ENCODE data around the gene PLEKHG3. TPM values are rescaled to one million over a fixed set of nuclear protein-coding genes. Genes with fewer than 3 reads are reported as not detected.

Gene PLEKHG3
- total and polyA plus RNA-seq, 2 of the 4 experiments (the other 2 are of a cell fraction) = 8.2 to 8.4 TPM

DNA sequence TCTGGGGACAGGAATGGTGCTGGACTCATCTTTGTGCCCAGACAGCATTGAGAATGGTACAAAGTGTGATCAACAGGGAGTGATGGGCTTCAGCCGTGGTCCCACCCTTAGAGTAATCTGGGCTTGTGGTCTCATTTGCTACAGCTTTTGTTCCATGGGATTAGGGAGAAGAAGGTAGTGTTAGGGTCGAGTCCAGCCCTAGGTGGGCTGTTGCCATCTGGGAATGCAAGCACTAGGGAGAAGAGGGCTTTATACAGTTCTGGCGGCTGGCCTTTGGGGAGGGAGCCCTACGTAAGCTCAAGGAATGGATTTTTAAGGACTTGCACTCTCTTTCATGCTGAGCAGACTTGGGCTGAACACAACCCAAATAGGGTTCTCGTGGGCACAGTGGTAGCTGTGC, 4.9 kb downstream of the PLEKHG3 start:
- H2BK5ac ChIP-seq (ENCODE audit: low read depth, low read length, poor library complexity, severe bottlenecking) = no peak overlapping the region
- TF ChIP-seq MAZ (IDR thresholded peaks at IDR 0.05; ENCODE audit: borderline replicate concordance, low read depth, low read length) = no peak
- TF ChIP-seq RAD21 (IDR thresholded peaks at IDR 0.05; ENCODE audit: low read length) = no peak
- no peak for TF ChIP-seq RCOR1 (IDR thresholded peaks at IDR 0.05; ENCODE audit: insufficient replicate concordance, low read length)
- no peak for TF ChIP-seq FOS (IDR thresholded peaks at IDR 0.05; ENCODE audit: low read depth, low read length)
- no peak for TF ChIP-seq BHLHE40 (IDR thresholded peaks at IDR 0.05; ENCODE audit: low read depth, low read length)
- TF ChIP-seq MXI1 (IDR thresholded peaks at IDR 0.05; ENCODE audit: borderline replicate concordance, low read depth, low read length) = no peak
- TF ChIP-seq, protein P1, sequence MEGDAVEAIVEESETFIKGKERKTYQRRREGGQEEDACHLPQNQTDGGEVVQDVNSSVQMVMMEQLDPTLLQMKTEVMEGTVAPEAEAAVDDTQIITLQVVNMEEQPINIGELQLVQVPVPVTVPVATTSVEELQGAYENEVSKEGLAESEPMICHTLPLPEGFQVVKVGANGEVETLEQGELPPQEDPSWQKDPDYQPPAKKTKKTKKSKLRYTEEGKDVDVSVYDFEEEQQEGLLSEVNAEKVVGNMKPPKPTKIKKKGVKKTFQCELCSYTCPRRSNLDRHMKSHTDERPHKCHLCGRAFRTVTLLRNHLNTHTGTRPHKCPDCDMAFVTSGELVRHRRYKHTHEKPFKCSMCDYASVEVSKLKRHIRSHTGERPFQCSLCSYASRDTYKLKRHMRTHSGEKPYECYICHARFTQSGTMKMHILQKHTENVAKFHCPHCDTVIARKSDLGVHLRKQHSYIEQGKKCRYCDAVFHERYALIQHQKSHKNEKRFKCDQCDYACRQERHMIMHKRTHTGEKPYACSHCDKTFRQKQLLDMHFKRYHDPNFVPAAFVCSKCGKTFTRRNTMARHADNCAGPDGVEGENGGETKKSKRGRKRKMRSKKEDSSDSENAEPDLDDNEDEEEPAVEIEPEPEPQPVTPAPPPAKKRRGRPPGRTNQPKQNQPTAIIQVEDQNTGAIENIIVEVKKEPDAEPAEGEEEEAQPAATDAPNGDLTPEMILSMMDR (conservative IDR thresholded peaks at IDR 0.05; ENCODE audit: low read depth, low read length) = no peak
- TF ChIP-seq, protein P2, sequence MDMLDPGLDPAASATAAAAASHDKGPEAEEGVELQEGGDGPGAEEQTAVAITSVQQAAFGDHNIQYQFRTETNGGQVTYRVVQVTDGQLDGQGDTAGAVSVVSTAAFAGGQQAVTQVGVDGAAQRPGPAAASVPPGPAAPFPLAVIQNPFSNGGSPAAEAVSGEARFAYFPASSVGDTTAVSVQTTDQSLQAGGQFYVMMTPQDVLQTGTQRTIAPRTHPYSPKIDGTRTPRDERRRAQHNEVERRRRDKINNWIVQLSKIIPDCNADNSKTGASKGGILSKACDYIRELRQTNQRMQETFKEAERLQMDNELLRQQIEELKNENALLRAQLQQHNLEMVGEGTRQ (IDR thresholded peaks at IDR 0.05; ENCODE audit: low read depth, low read length) = no peak
- no peak for TF ChIP-seq NFE2L2 (IDR thresholded peaks at IDR 0.05; ENCODE audit: low read depth, low read length)
- no peak for TF ChIP-seq CHD1 (IDR thresholded peaks at IDR 0.05; ENCODE audit: low read depth, low read length)
- no peak for TF ChIP-seq SMC3 (IDR thresholded peaks at IDR 0.05; ENCODE audit: low read depth, low read length)
- TF ChIP-seq RFX5 (IDR thresholded peaks at IDR 0.05; ENCODE audit: low read depth, low read length) = no peak
- TF ChIP-seq POLR2A (IDR thresholded peaks at IDR 0.05; ENCODE audit: low read depth, low read length) = no peak
- no peak for TF ChIP-seq CEBPB (IDR thresholded peaks at IDR 0.05; ENCODE audit: low read depth, low read length)
- TF ChIP-seq MAFK (IDR thresholded peaks at IDR 0.05; ENCODE audit: low read depth, low read length) = no peak
- no peaks in the 10 kb centered on the region; the same call in 1 of the 2 replicates for H3K27me3 ChIP-seq (ENCODE audit: control insufficient read depth, insufficient read depth, low read length)
- H3K14ac ChIP-seq (replicated peaks; ENCODE audit: low read depth, low read length) = no peak overlapping the region
- WGBS, 2 experiments (ENCODE audit: extremely low coverage in 2 of 2, insufficient read length in 1 of 2) = 87% methylated on average over 3 of the region's 5 CpGs; no CpG with 5 or more reads in 1 of the 2 experiments
- intact Hi-C loops (cut with micrococcal nuclease) = no loop called here
- H2BK20ac ChIP-seq (ENCODE audit: low read depth, low read length) = no peak overlapping the region; the same call in 1 of the 2 replicates
- no peak overlapping the region for H3K9ac ChIP-seq (ENCODE audit: low read depth, low read length)
- no peak overlapping the region for H3K23ac ChIP-seq (ENCODE audit: low read depth, low read length)
- peaks cover 2% of the 10 kb centered on the region for H3K9me3 ChIP-seq (ENCODE audit: control insufficient read depth, insufficient read depth, low read length)
- no peak overlapping the region for H4K91ac ChIP-seq (ENCODE audit: insufficient read depth, low read depth, low read length)
- no peak overlapping the region for H4K8ac ChIP-seq (ENCODE audit: low read depth in 2 of 2, low read length in 2 of 2)
- H2BK120ac ChIP-seq (ENCODE audit: low read depth, low read length) = no peak overlapping the region
- no peak overlapping the region for H3K18ac ChIP-seq (ENCODE audit: low read depth, low read length)
- POLR2A ChIA-PET (ENCODE audit: unreplicated experiment) = no interaction called here
- dilution Hi-C loops (cut with HindIII; ENCODE audit: low sequenced_read_pairs, unreplicated experiment) = no loop called here
- no peak overlapping the region for H3K4ac ChIP-seq (ENCODE audit: low read depth, low read length)
- peaks cover 9 to 45% of the 10 kb centered on the region in 2 experiments for H3K79me1 ChIP-seq (ENCODE audit: low read depth in 1 of 2, low read length in 2 of 2)
- no peak overlapping the region for H3K4me3 ChIP-seq (ENCODE audit: insufficient read depth, low read depth, low read length)
- no TSS peak for BruUV-seq (replicated peaks)
- H3K36me3 ChIP-seq (ENCODE audit: control insufficient read depth, insufficient read depth, low read length) = no peaks in the 10 kb centered on the region
- H3K9me1 ChIP-seq (ENCODE audit: insufficient read depth, low read length) = peaks cover 11% of the 10 kb centered on the region
- no peak overlapping the region for H3K4me2 ChIP-seq (ENCODE audit: low read depth, low read length)
- DNase-seq (no peak), ATAC-seq (ENCODE audit: low read depth) (no peak)
- H2BK15ac ChIP-seq (ENCODE audit: low read depth, low read length) = no peak overlapping the region
- no peak overlapping the region for H2AK9ac ChIP-seq (replicated peaks; ENCODE audit: low read depth, low read length, poor library complexity)
- H4K20me1 ChIP-seq (ENCODE audit: insufficient read depth, low read length) = peaks cover 26% of the 10 kb centered on the region
- H3K27ac ChIP-seq (ENCODE audit: insufficient read depth, low read length) = no peak overlapping the region
- H3K56ac ChIP-seq (ENCODE audit: extremely low read depth, insufficient read depth, low read length) = no peak overlapping the region
- no peak overlapping the region for H4K5ac ChIP-seq (ENCODE audit: low read depth, low read length)
- H2AK5ac ChIP-seq (ENCODE audit: low read depth, low read length) = 0 out of 2 replicates have a peak overlapping the region, but pooled peaks have one; percentile 0
- peaks cover 10% of the 10 kb centered on the region; the same call in 1 of the 2 replicates for H3K4me1 ChIP-seq (ENCODE audit: control insufficient read depth, insufficient read depth, low read length)
- in situ Hi-C loops (cut with MboI; ENCODE audit: low sequenced_read_pairs) = no loop called here
- CTCF ChIA-PET = interaction anchor here (0.8 kb wide), 1 partner anchor 16 kb away, joined by 3 read pairs; no protein-coding TSS in a partner anchor
- H2AFZ ChIP-seq (replicated peaks; ENCODE audit: low read length, poor library complexity) = no peak overlapping the region
